Tibial artery (tissue), 4 donors: ENCODE data around the gene CLCA1.

Experiments used
- DNase-seq, 2 donors: peaks; one replicate each; pipeline ENCODE4 v3.0.0-alpha.2; 2019
- H3K27ac ChIP-seq, 2 donors: fragments of 200-600 bp; sonication (generic) in 1 of 2; 1 replicate in 1 of 2; 2 replicates in 1 of 2; pipeline ENCODE4 v1.5.1; 2018 to 2019; ENCODE audit warnings: mild to moderate bottlenecking in 1 of 2
- H3K27me3 ChIP-seq, 2 donors: fragments of 200-600 bp; sonication (generic) in 1 of 2; one replicate each; pipeline versions ENCODE4 v1.5.1 to v1.6.0; 2016 to 2019
- H3K36me3 ChIP-seq, 3 donors: fragments of 200-600 bp; sonication (generic) in 2 of 3; one replicate each; pipeline ENCODE4 v1.5.1; 2016 to 2019; ENCODE audit warnings: mild to moderate bottlenecking in 2 of 3
- H3K4me1 ChIP-seq, 4 donors: fragments of 200-600 bp; sonication (generic) in 2 of 4; 1 replicate in 3 of 4; 2 replicates in 1 of 4; pipeline ENCODE4 v1.5.1; 2016 to 2019
- H3K4me3 ChIP-seq, 2 donors: fragments of 200-600 bp; sonication (generic) in 1 of 2; 1 replicate in 1 of 2; 2 replicates in 1 of 2; pipeline ENCODE4 v1.5.1; 2018 to 2019; ENCODE audit warnings: mild to moderate bottlenecking in 2 of 2
- H3K9me3 ChIP-seq, 3 donors: fragments of 200-600 bp; sonication (generic) in 1 of 3; one replicate each; pipeline ENCODE4 v1.5.1; 2016 to 2019
- CTCF ChIP-seq, 2 experiments: fragments of 200-600 bp in 1 of 2; fragments of 450-650 bp in 1 of 2; IDR thresholded peaks; one replicate each; pipeline ENCODE4 v1.5.1; 2017 to 2019; ENCODE audit warnings: antibody characterized with exemption in 2 of 2, mild to moderate bottlenecking in 1 of 2, moderate library complexity in 1 of 2
- intact Hi-C: fragments of 100-400 bp; cut with DNase I; formaldehyde crosslinking; loops from one replicate; pipeline ENCODE4 v1.15.0; 2023; ENCODE audit warnings: low total_unique reads

CLCA1 gene

GRCh38 chr1:86541859-86542258 is 73.1 kb downstream of the CLCA1 start:
- DNase-seq: no peak
- intact Hi-C loops: no loop called here
- no peaks in the 10 kb centered on the region for H3K9me3 ChIP-seq
- H3K27ac ChIP-seq: no peak overlapping the region
- peaks cover 0 to 3% of the 10 kb centered on the region in 2 donors for H3K27me3 ChIP-seq
- H3K4me1 ChIP-seq: no peaks in the 10 kb centered on the region
- no peak overlapping the region for H3K4me3 ChIP-seq
- no peaks in the 10 kb centered on the region for H3K36me3 ChIP-seq
- TF ChIP-seq CTCF (IDR thresholded peaks at IDR 0.05): no peak

- Histone ChIP-seq H3K9me3 (no peaks in the 10 kb centered on the region), H3K27ac (no peak overlapping the region), H3K27me3 (peaks cover 0 to 3% of the 10 kb centered on the region in 2 donors), H3K4me1 (no peaks in the 10 kb centered on the region), H3K4me3 (no peak overlapping the region), H3K36me3 (no peaks in the 10 kb centered on the region)
- intact Hi-C loops: no loop called here
- no peak for TF ChIP-seq CTCF (IDR thresholded peaks at IDR 0.05)
- DNase-seq: no peak
Observed at GRCh38 chr1:86542631-86543030, 73.9 kb downstream of the CLCA1 start.

GRCh38 chr1:86546787-86547221 is 78.1 kb downstream of the CLCA1 start, which contains the start of gene CLCA4:
TSS of gene CLCA4 (plus strand) at chr1:86547078. CDS start at chr1:86547120, 42 bp downstream.
- no peak within 1 kb of the TSS for H3K4me3 ChIP-seq
- DNase-seq: no peak
- H3K4me1 ChIP-seq: no peaks in the 10 kb centered on the region
- H3K27ac ChIP-seq: no peak within 1 kb of the TSS
- no peak for TF ChIP-seq CTCF (IDR thresholded peaks at IDR 0.05)
- no peaks in the 10 kb centered on the region for H3K9me3 ChIP-seq
- intact Hi-C loops: no loop called here
- no peaks in the 10 kb centered on the region for H3K36me3 ChIP-seq
- no peaks in the 10 kb centered on the region for H3K27me3 ChIP-seq

GRCh38 chr1:86548839-86549238 is 80.1 kb downstream of the CLCA1 start:
- intact Hi-C loops: no loop called here
- no peak for TF ChIP-seq CTCF (IDR thresholded peaks at IDR 0.05)
- Histone ChIP-seq H3K4me1 (no peaks in the 10 kb centered on the region), H3K27me3 (no peaks in the 10 kb centered on the region), H3K9me3 (peaks cover 0 to 6% (median 0%) of the 10 kb centered on the region in 3 donors), H3K4me3 (no peak overlapping the region), H3K36me3 (no peaks in the 10 kb centered on the region), H3K27ac (no peak overlapping the region)
- no peak for DNase-seq
